MCF 10A (cell line): ENCODE results near the gene MAP3K15. TPM values are rescaled to one million over a fixed set of nuclear protein-coding genes. Genes with fewer than 3 reads are reported as not detected.

ENCODE experiments used
- BruUV-seq: library from RNA; stranded (reverse); fragments of 400-500 nt; replicated peaks from 2 replicates; lab custom pipeline; 2021; lab: Mats Ljungman, UMichigan
- CTCF ChIA-PET: fragments of 300-600 bp; sonication (Branson Sonifier 250); formaldehyde crosslinking; extraction: SDS; loops from one replicate; lab custom pipeline; 2021; ENCODE audit warnings: antibody characterized with exemption, inconsistent platforms; lab: Yijun Ruan, JAX
- POLR2A ChIA-PET: fragments of 300-600, 350-650 bp; sonication (Branson Sonifier 250); formaldehyde crosslinking; extraction: SDS; loops from one replicate; lab custom pipeline; 2020; ENCODE audit warnings: antibody characterized with exemption, inconsistent platforms; lab: Yijun Ruan, JAX
- DNase-seq: peaks from one replicate; pipeline ENCODE4 v3.0.0-alpha.2; 2018; ENCODE audit not compliant: unreplicated experiment
- H3K27ac Mint-ChIP-seq: one replicate; pipeline ENCODE4 v1.8.0; 2022; ENCODE audit warnings: mild to moderate bottlenecking, low read depth, mixed read lengths; ENCODE audit not compliant: unreplicated experiment
- H3K27me3 Mint-ChIP-seq: one replicate; pipeline ENCODE4 v1.8.0; 2022; ENCODE audit warnings: mixed read lengths; ENCODE audit not compliant: insufficient read depth, unreplicated experiment
- H3K36me3 Mint-ChIP-seq: one replicate; pipeline ENCODE4 v1.8.0; 2022; ENCODE audit warnings: mild to moderate bottlenecking, moderate library complexity, mixed read lengths; ENCODE audit not compliant: insufficient read depth, unreplicated experiment
- H3K4me1 Mint-ChIP-seq: one replicate; pipeline ENCODE4 v1.8.0; 2022; ENCODE audit warnings: mixed read lengths; ENCODE audit not compliant: insufficient read depth, unreplicated experiment
- H3K4me3 Mint-ChIP-seq: one replicate; pipeline ENCODE4 v1.8.0; 2022; ENCODE audit warnings: mild to moderate bottlenecking, moderate library complexity, mixed read lengths; ENCODE audit not compliant: unreplicated experiment
- H3K9me3 Mint-ChIP-seq: one replicate; pipeline ENCODE4 v1.8.0; 2022; ENCODE audit warnings: mixed read lengths; ENCODE audit not compliant: unreplicated experiment
- intact Hi-C: fragments of 100-400 bp; cut with micrococcal nuclease; formaldehyde crosslinking; loops from 2 replicates; pipeline ENCODE4 v1.14.1; 2022
- total RNA-seq: library from RNA; stranded (reverse); gene quantifications from 2 replicates; pipeline ENCODE4 v1.2.3, GENCODE V29; 2022
- TF ChIP-seq, protein P1 (sequence below): fragments of 200-600 bp; IDR thresholded peaks from one replicate; pipeline ENCODE4 v1.8.0; 2022; ENCODE audit warnings: antibody characterized with exemption, mild to moderate bottlenecking; ENCODE audit not compliant: unreplicated experiment

The MAP3K15 gene
- total RNA-seq, 1 experiment from 2014 or later = not detected

GRCh38 chrX:19381326-19381725 lies 134.0 kb downstream of the MAP3K15 start:
- Mint-ChIP-seq H3K27me3 (no peaks in the 10 kb centered on the region), H3K4me1 (no peaks in the 10 kb centered on the region), H3K27ac (no peak overlapping the region), H3K4me3 (no peak overlapping the region), H3K36me3 (no peaks in the 10 kb centered on the region), H3K9me3 (no peaks in the 10 kb centered on the region)
- intact Hi-C loops = no loop called here
- BruUV-seq = no TSS peak
- ChIA-PET POLR2A (no interaction called here), CTCF (interaction anchor here (1.7 to 2.2 kb wide), 2 partner anchors 9 to 19 kb away, joined by 9 to 18 read pairs; no protein-coding TSS in a partner anchor)
- DNase-seq = no peak
- TF ChIP-seq, protein P1, sequence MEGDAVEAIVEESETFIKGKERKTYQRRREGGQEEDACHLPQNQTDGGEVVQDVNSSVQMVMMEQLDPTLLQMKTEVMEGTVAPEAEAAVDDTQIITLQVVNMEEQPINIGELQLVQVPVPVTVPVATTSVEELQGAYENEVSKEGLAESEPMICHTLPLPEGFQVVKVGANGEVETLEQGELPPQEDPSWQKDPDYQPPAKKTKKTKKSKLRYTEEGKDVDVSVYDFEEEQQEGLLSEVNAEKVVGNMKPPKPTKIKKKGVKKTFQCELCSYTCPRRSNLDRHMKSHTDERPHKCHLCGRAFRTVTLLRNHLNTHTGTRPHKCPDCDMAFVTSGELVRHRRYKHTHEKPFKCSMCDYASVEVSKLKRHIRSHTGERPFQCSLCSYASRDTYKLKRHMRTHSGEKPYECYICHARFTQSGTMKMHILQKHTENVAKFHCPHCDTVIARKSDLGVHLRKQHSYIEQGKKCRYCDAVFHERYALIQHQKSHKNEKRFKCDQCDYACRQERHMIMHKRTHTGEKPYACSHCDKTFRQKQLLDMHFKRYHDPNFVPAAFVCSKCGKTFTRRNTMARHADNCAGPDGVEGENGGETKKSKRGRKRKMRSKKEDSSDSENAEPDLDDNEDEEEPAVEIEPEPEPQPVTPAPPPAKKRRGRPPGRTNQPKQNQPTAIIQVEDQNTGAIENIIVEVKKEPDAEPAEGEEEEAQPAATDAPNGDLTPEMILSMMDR = no peak

DNA sequence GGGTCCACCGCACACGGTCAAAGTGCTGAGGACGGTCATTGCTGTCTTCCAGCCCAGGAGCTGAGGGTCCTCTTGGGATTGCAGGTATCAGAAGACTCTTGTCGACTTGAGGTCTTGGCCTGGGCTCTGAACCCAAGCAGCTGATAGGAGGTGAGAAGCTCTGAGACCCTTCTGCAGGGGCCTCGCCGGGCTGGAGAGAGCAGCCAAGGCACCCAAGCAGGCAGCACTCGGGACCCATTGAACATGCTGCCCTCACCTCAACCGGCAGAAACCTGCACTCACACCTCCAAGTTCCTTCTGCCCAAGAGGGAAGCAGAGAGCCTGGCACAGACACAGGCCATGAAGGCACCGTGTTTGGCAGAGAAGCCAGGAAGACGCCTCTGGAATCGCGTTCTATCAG lies 137.5 kb downstream of the MAP3K15 start:
- Mint-ChIP-seq H3K27ac (no peak overlapping the region), H3K9me3 (no peaks in the 10 kb centered on the region), H3K4me1 (no peaks in the 10 kb centered on the region), H3K27me3 (no peaks in the 10 kb centered on the region), H3K4me3 (no peak overlapping the region), H3K36me3 (no peaks in the 10 kb centered on the region)
- intact Hi-C loops = no loop called here
- DNase-seq = no peak
- no TSS peak for BruUV-seq
- POLR2A ChIA-PET = no interaction called here
- CTCF ChIA-PET = interaction anchor here (1.7 kb wide), 1 partner anchor 158 kb away, joined by 5 read pairs; no protein-coding TSS in a partner anchor
- TF ChIP-seq, protein P1 = no peak

DNA sequence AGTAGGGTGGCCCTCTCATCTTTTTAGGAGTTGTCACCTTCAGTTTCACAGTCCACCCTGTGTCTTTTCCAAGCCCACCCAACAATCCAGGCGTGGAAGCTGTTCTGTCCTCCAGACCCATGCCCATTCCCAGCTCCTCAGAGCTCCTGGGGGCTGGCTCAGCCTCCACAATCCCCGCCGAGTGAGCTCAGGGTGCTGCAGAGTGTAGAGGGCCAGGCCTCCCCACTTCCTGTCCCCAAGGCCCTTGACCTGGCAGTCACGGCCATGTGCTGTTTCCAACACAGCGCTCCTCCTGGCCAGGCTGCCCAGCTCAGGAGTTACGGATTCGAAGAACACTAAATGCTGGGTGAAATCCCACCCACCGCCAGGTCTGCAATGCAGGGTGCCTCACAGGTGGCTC lies 139.8 kb downstream of the MAP3K15 start:
- CTCF ChIA-PET = interaction anchor here (0.7 to 2.3 kb wide), 4 partner anchors 8 to 160 kb away, joined by 3 to 11 read pairs (median 5); no protein-coding TSS in a partner anchor
- H3K4me1 Mint-ChIP-seq = no peaks in the 10 kb centered on the region

DNA sequence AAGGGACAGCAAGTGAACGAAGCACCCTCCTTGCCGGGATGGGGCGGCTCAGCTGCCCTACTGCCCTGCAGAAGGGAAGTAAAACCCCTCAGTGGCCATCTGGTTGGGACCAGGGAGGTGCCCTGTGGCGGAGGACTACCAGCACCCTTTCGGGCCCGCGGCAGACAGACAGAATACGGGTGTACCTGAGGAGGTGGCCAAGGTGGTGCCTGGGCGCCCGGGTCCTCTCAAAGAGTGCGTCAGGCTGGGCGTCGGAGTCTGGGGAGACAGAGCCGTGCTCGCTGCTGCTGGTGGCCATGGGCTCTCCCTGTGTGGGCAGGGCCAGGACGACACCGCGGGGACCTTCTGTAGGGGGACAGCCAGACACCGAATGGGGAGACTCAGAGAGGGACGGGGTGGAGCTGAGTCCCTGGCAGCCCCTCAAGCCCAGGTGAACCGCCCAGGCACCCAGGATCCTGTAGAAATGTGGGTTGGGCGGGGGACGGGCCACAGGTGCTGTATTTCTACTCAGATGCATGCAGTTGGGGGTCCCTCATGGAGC lies 141.9 kb downstream of the MAP3K15 start:
- CTCF ChIA-PET = interaction anchor here (0.6 to 2.9 kb wide), 6 partner anchors 9 to 839 kb away, joined by 3 to 18 read pairs (median 6); no protein-coding TSS in a partner anchor
- no peak overlapping the region for H3K27ac Mint-ChIP-seq
- POLR2A ChIA-PET = no interaction called here
- H3K36me3 Mint-ChIP-seq = no peaks in the 10 kb centered on the region
- intact Hi-C loops = loop anchor here (2.0 to 5.0 kb wide), 2 partner anchors 515 to 529 kb away; no protein-coding TSS in a partner anchor
- no peaks in the 10 kb centered on the region for H3K27me3 Mint-ChIP-seq
- TF ChIP-seq, protein P1 = no peak
- no TSS peak for BruUV-seq
- no peaks in the 10 kb centered on the region for H3K4me1 Mint-ChIP-seq
- no peak overlapping the region for H3K4me3 Mint-ChIP-seq
- DNase-seq = no peak
- H3K9me3 Mint-ChIP-seq = no peaks in the 10 kb centered on the region

More for the DNA sequence above, 139.8 kb downstream of the MAP3K15 start:
- DNase-seq = no peak
- Mint-ChIP-seq H3K27me3 (no peaks in the 10 kb centered on the region), H3K9me3 (no peaks in the 10 kb centered on the region), H3K4me3 (no peak overlapping the region), H3K27ac (no peak overlapping the region), H3K36me3 (no peaks in the 10 kb centered on the region)
- intact Hi-C loops = no loop called here
- BruUV-seq = no TSS peak
- TF ChIP-seq, protein P1 = no peak
- POLR2A ChIA-PET = no interaction called here
